ENCODE results near the gene ALDH8A1.

DNA sequence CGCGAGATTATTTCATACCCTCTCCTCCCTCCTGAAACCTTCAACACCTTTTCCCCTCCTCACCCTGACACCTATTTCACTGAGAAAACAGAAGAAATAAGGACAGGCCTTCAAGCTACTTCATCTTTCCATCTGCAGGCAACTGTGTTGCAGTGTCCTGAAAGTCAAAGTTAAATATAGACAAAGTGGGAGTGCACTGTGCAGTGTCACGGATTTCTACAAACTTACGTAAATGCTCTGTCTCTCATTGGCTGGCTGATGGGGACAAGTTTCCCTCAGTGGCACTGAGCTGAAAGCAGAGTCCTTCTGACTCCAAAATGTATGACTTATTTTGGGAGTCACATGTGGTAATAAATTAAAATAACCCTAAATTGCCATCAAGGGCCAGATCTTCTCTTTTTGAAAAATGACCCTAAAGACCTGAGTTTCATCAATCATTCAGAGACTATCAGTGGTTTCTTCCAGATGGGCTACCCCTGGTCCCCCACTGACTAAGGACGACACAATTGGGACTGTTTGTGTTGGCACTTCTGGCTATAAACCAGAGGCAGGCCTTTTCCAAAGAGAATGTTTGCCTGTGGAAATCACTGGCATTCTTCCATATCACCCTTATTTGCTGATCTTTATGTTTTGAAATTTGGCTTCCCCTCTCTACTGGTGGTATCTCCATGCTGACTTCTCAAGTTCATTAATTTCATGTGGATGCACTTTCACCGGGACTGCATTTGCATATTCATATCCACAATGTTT is 21.6 kb downstream of the ALDH8A1 start:
- no peak for TF ChIP-seq CTCF (conservative IDR thresholded peaks at IDR 0.05; ENCODE audit: low read length)
- TF ChIP-seq EZH2phosphoT487 (IDR thresholded peaks at IDR 0.05; ENCODE audit: borderline replicate concordance, low read depth, low read length), result no peak

Measured in OCI-LY7 (cell line).